OCI-LY7 (cell line): Measurements from ENCODE around the gene RAB6B. TPM values are rescaled to one million over a fixed set of nuclear protein-coding genes. Genes with fewer than 3 reads are reported as not detected.

Experiments
- BruUV-seq: library from RNA; stranded (reverse); fragments of 400-500 nt; replicated peaks from 2 replicates; lab custom pipeline; 2021; lab: Mats Ljungman, UMichigan
- CTCF ChIA-PET: fragments of 300-600 bp; sonication (Branson Sonifier 250); formaldehyde crosslinking; loops from one replicate; lab custom pipeline; 2022; ENCODE audit warnings: antibody characterized with exemption; ENCODE audit not compliant: unreplicated experiment; lab: Charles Lee
- POLR2A ChIA-PET: fragments of 300-600 bp; sonication (Branson Sonifier 250); formaldehyde crosslinking; loops from one replicate; lab custom pipeline; 2022; ENCODE audit warnings: antibody characterized with exemption; lab: Charles Lee
- DNase-seq: peaks from one replicate; pipeline ENCODE4 v3.0.0-alpha.2; 2015; ENCODE audit warnings: low spot score
- H2AFZ ChIP-seq: fragments of 200-600 bp; sonication (generic), shearing (Covaris generic); 2 replicates; pipeline ENCODE4 v1.6.1; 2014; ENCODE audit warnings: mild to moderate bottlenecking, antibody characterized with exemption, low read length, moderate library complexity
- H3K27ac ChIP-seq: fragments of 200-600 bp; sonication (generic); 2 replicates; pipeline ENCODE4 v1.5.1; 2014; ENCODE audit warnings: mixed run types, low read depth, mild to moderate bottlenecking, moderate library complexity, low read length, inconsistent platforms; ENCODE audit not compliant: poor library complexity, severe bottlenecking
- H3K36me3 ChIP-seq: fragments of 200-600 bp; sonication (generic); 2 replicates; pipeline ENCODE4 v1.6.1; 2014; ENCODE audit warnings: mild to moderate bottlenecking, antibody characterized with exemption, low read length, moderate library complexity, mixed read lengths; ENCODE audit not compliant: insufficient read depth
- H3K4me1 ChIP-seq: fragments of 200-600 bp; sonication (generic); 2 replicates; pipeline ENCODE4 v1.5.1; 2014; ENCODE audit warnings: mild to moderate bottlenecking, low read length; ENCODE audit not compliant: insufficient read depth, poor library complexity, severe bottlenecking
- H3K4me2 ChIP-seq: fragments of 200-600 bp; sonication (generic); 2 replicates; pipeline ENCODE4 v1.6.1; 2014; ENCODE audit warnings: mild to moderate bottlenecking, low read length
- H3K4me3 ChIP-seq: fragments of 200-600 bp; sonication (generic); 2 replicates; pipeline ENCODE4 v1.5.1; 2014; ENCODE audit warnings: mild to moderate bottlenecking, low read depth, low read length; ENCODE audit not compliant: poor library complexity, severe bottlenecking
- H3K79me2 ChIP-seq: fragments of 200-600 bp; sonication (generic); 2 replicates; pipeline ENCODE4 v1.6.1; 2016; ENCODE audit warnings: low read depth, mild to moderate bottlenecking, low read length, moderate library complexity, mixed read lengths; ENCODE audit not compliant: insufficient read depth
- H3K9me2 ChIP-seq: fragments of 200-600 bp; sonication (generic); 2 replicates; pipeline ENCODE4 v1.6.1; 2016; ENCODE audit warnings: mild to moderate bottlenecking, low read length, mixed read lengths; ENCODE audit not compliant: insufficient read depth
- H3K9me3 ChIP-seq: fragments of 200-600 bp; sonication (generic); 2 replicates; pipeline ENCODE4 v1.6.1; 2014; ENCODE audit warnings: mild to moderate bottlenecking, mixed run types, low read length, mixed read lengths
- H4K20me1 ChIP-seq: fragments of 200-600 bp; sonication (generic); 2 replicates; pipeline ENCODE4 v1.6.1; 2014; ENCODE audit warnings: mild to moderate bottlenecking, antibody characterized with exemption, low read length, moderate library complexity, mixed read lengths; ENCODE audit not compliant: insufficient read depth
- EZH2phosphoT487 ChIP-seq: fragments of 200-600 bp; sonication (generic); IDR thresholded peaks from 2 replicates; pipeline ENCODE4 v1.6.1; 2018; ENCODE audit warnings: low read depth, borderline replicate concordance, mild to moderate bottlenecking, mixed run types, antibody characterized with exemption, low read length, moderate library complexity, mixed read lengths
- intact Hi-C: fragments of 100-400 bp; cut with micrococcal nuclease; formaldehyde crosslinking; loops from one replicate; pipeline ENCODE4 v1.10.0; 2022; ENCODE audit not compliant: unreplicated experiment
- total RNA-seq, 2 experiments: library from RNA; depleted of rRNA in 1 of 2; stranded (reverse); fragments of >200 nt in 1 of 2; shearing (Covaris generic) in 1 of 2; gene quantifications; 2 replicates each; pipeline ENCODE4 v1.2.3, GENCODE V29; 2014 to 2022
- TF ChIP-seq, protein P1 (sequence below): fragments of 200-600 bp; sonication (generic); conservative IDR thresholded peaks from 2 replicates; pipeline ENCODE4 v1.5.1; 2014; ENCODE audit warnings: mild to moderate bottlenecking, antibody characterized with exemption, low read length, moderate library complexity, mixed read lengths

Gene RAB6B
- total RNA-seq, 2 experiments from 2014 or later = not detected

DNA sequence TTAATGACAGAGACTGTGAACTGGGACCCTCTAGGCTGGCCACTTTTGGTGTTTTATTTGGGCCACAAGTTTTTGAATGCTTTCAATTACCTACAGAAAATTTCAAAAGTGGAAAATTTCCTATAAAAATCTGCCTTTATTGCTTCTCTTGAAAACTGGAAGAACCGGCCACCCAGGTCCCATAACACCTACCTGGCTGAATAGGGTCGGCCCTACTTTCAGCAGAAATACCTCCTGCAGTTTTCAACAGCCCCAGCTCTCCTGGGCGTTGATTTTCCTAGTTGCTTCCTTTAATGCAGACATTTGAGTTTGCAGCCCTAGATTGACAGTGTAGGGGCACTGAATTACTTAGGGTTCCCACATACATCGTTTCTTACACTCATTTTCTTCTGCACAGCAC, 90.8 kb downstream of the RAB6B start:
- no peak overlapping the region for H3K27ac ChIP-seq
- BruUV-seq = no TSS peak

DNA sequence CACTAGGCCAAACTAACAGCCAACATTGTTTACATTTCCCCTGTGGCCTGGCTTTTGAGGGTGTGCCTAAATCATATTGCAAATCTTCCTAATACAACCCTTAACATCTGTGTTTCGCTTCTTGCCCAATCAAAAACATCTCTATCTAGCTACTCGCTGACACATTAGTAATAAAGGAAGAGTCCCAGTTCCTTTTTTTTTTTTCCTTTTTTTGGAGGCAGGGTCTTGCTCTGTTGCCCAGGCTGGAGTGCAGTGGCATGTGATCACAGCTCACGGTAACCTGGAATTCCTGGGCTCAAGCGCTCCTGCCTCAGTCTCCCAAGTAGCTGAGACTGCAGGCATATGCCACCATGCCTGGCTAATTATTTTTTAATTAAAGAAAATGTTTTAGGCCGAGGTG, 92.2 kb downstream of the RAB6B start:
- Histone ChIP-seq H3K9me3 (no peaks in the 10 kb centered on the region), H3K27ac (no peak overlapping the region), H3K4me1 (peaks cover 23% of the 10 kb centered on the region), H2AFZ (no peak overlapping the region), H3K36me3 (peaks cover 14% of the 10 kb centered on the region), H3K4me3 (no peak overlapping the region), H3K79me2 (peaks cover 25% of the 10 kb centered on the region), H3K4me2 (no peak overlapping the region), H4K20me1 (peaks cover 6% of the 10 kb centered on the region; the same call in 1 of the 2 replicates), H3K9me2 (no peaks in the 10 kb centered on the region)
- intact Hi-C loops = loop anchor here (10.0 kb wide), 1 partner anchor 229 kb away; the partner anchor contains the start of gene CDV3
- POLR2A ChIA-PET = interaction anchor here (0.6 to 0.7 kb wide), 3 partner anchors 63 to 758 kb away, joined by 3 to 6 read pairs (median 4); no protein-coding TSS in a partner anchor
- CTCF ChIA-PET = no interaction called here
- TF ChIP-seq, protein P1, sequence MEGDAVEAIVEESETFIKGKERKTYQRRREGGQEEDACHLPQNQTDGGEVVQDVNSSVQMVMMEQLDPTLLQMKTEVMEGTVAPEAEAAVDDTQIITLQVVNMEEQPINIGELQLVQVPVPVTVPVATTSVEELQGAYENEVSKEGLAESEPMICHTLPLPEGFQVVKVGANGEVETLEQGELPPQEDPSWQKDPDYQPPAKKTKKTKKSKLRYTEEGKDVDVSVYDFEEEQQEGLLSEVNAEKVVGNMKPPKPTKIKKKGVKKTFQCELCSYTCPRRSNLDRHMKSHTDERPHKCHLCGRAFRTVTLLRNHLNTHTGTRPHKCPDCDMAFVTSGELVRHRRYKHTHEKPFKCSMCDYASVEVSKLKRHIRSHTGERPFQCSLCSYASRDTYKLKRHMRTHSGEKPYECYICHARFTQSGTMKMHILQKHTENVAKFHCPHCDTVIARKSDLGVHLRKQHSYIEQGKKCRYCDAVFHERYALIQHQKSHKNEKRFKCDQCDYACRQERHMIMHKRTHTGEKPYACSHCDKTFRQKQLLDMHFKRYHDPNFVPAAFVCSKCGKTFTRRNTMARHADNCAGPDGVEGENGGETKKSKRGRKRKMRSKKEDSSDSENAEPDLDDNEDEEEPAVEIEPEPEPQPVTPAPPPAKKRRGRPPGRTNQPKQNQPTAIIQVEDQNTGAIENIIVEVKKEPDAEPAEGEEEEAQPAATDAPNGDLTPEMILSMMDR = no peak
- no peak for TF ChIP-seq EZH2phosphoT487
- no peak for DNase-seq
- no TSS peak for BruUV-seq

More for the DNA sequence above, 90.8 kb downstream of the RAB6B start:
- Histone ChIP-seq H3K9me2 (no peaks in the 10 kb centered on the region), H3K4me3 (peak overlapping the region; percentile 87), H2AFZ (peak overlapping the region; percentile 100), H4K20me1 (peaks cover 6% of the 10 kb centered on the region; the same call in 1 of the 2 replicates), H3K36me3 (peaks cover 26% of the 10 kb centered on the region), H3K4me1 (peaks cover 23% of the 10 kb centered on the region), H3K79me2 (peaks cover 27% of the 10 kb centered on the region), H3K9me3 (no peaks in the 10 kb centered on the region), H3K4me2 (peak overlapping the region; percentile 98)
- intact Hi-C loops = loop anchor here (5.0 to 10.0 kb wide), 4 partner anchors 230 to 1083 kb away; partner anchors contain the start of genes ANAPC13, CDV3, CEP63 and NPHP3
- POLR2A ChIA-PET = interaction anchor here (0.8 kb wide), 1 partner anchor 233 kb away, joined by 3 read pairs; no protein-coding TSS in a partner anchor
- DNase-seq = no peak
- TF ChIP-seq EZH2phosphoT487 = no peak
- TF ChIP-seq, protein P1 = no peak
- CTCF ChIA-PET = no interaction called here
